Hepatocyte (in vitro differentiated cells): ENCODE data around the gene LDHAL6A. TPM values are rescaled to one million over a fixed set of nuclear protein-coding genes. Genes with fewer than 3 reads are reported as not detected.

Experiments used
- DNase-seq: peaks from one replicate; pipeline ENCODE4 v3.0.0-alpha.2; 2016; ENCODE audit warnings: low spot score
- H2AFZ ChIP-seq: fragments of 200-600 bp; sonication (generic); 2 replicates; pipeline ENCODE4 v1.6.0; 2016; ENCODE audit warnings: antibody characterized with exemption, mild to moderate bottlenecking
- H3K27ac ChIP-seq: fragments of 200-600 bp; sonication (generic); 2 replicates; pipeline ENCODE4 v1.5.1; 2016; ENCODE audit warnings: mild to moderate bottlenecking
- H3K27me3 ChIP-seq: fragments of 200-600 bp; sonication (generic); 2 replicates; pipeline ENCODE4 v1.6.1; 2016
- H3K36me3 ChIP-seq: fragments of 200-600 bp; sonication (generic); replicated peaks from 2 replicates; pipeline ENCODE4 v1.5.1; 2016; ENCODE audit warnings: low read depth; ENCODE audit not compliant: insufficient read depth
- H3K4me1 ChIP-seq: fragments of 200-600 bp; sonication (generic); 2 replicates; pipeline ENCODE4 v1.5.1; 2016; ENCODE audit warnings: mild to moderate bottlenecking, moderate library complexity; ENCODE audit not compliant: insufficient read depth
- H3K4me2 ChIP-seq: fragments of 200-600 bp; sonication (generic); 2 replicates; pipeline ENCODE4 v1.6.0; 2016
- H3K4me3 ChIP-seq: fragments of 200-600 bp; sonication (generic); 2 replicates; pipeline ENCODE4 v1.5.1; 2016; ENCODE audit warnings: mild to moderate bottlenecking
- H3K79me2 ChIP-seq: fragments of 200-600 bp; sonication (generic); 2 replicates; pipeline ENCODE4 v1.6.0; 2017; ENCODE audit warnings: mild to moderate bottlenecking
- H3K9me2 ChIP-seq: fragments of 200-600 bp; sonication (generic); replicated peaks from 2 replicates; pipeline ENCODE4 v1.6.0; 2017; ENCODE audit warnings: mild to moderate bottlenecking; ENCODE audit not compliant: insufficient read depth
- H3K9me3 ChIP-seq: fragments of 200-600 bp; sonication (generic); 2 replicates; pipeline ENCODE4 v1.5.1; 2016; ENCODE audit warnings: low read depth, mild to moderate bottlenecking
- H4K20me1 ChIP-seq: fragments of 200-600 bp; sonication (generic); 2 replicates; pipeline ENCODE4 v1.6.0; 2016; ENCODE audit warnings: mild to moderate bottlenecking; ENCODE audit not compliant: insufficient read depth, poor library complexity, severe bottlenecking
- CTCF ChIP-seq: fragments of 200-600 bp; sonication (generic); IDR thresholded peaks from 2 replicates; pipeline ENCODE4 v1.5.1; 2016; ENCODE audit warnings: antibody characterized with exemption, mild to moderate bottlenecking; ENCODE audit not compliant: poor library complexity
- EZH2 ChIP-seq: fragments of 200-600 bp; sonication (generic); IDR thresholded peaks from 2 replicates; pipeline ENCODE4 v1.6.1; 2016; ENCODE audit warnings: antibody characterized with exemption, mild to moderate bottlenecking, borderline replicate concordance
- EZH2phosphoT487 ChIP-seq: fragments of 200-600 bp; sonication (generic); IDR thresholded peaks from one replicate; pipeline ENCODE4 v1.6.1; 2018; ENCODE audit warnings: antibody characterized with exemption, mild to moderate bottlenecking, low read depth, moderate library complexity; ENCODE audit not compliant: unreplicated experiment, severe bottlenecking
- WGBS: methylation state at CpG from one replicate; pipeline ENCODE4 v1.1.6; 2016; ENCODE audit warnings: low lambda C conversion rate; ENCODE audit errors: missing lambda C conversion rate; 5-methylcytosine and 5-hydroxymethylcytosine counted together
- polyA plus RNA-seq: library from polyadenylated mRNA; unstranded; fragments of >200 nt; fragmentation: Nextera tagmentation; extraction: Ambion mirVana; gene quantifications from 2 replicates; pipeline ENCODE4 v1.2.1, GENCODE V29; 2016
- total RNA-seq: library from RNA; depleted of rRNA; stranded (reverse); fragments of >200 nt; gene quantifications from 2 replicates; pipeline ENCODE4 v1.2.3, GENCODE V29; 2014

Gene LDHAL6A
- total and polyA plus RNA-seq, 2 experiments from 2014 or later: 0.06 TPM; not detected in 1

GRCh38 chr11:18495271-18495670 is 39.6 kb downstream of the LDHAL6A start:
- no peak overlapping the region for H3K4me3 ChIP-seq
- no peaks in the 10 kb centered on the region for H3K9me3 ChIP-seq
- DNase-seq: no peak
- no peak overlapping the region for H3K27ac ChIP-seq
- TF ChIP-seq EZH2phosphoT487: no peak
- TF ChIP-seq EZH2: no peak
- no peak for TF ChIP-seq CTCF
- no peaks in the 10 kb centered on the region for H4K20me1 ChIP-seq
- no peaks in the 10 kb centered on the region for H3K9me2 ChIP-seq
- H3K4me2 ChIP-seq: no peak overlapping the region
- no peaks in the 10 kb centered on the region for H3K36me3 ChIP-seq
- no peak overlapping the region for H2AFZ ChIP-seq
- H3K4me1 ChIP-seq: peaks cover 16% of the 10 kb centered on the region
- no peaks in the 10 kb centered on the region for H3K79me2 ChIP-seq
- no peaks in the 10 kb centered on the region for H3K27me3 ChIP-seq

GRCh38 chr11:18495703-18496102 is 40.0 kb downstream of the LDHAL6A start:
- DNase-seq: no peak
- H3K36me3 ChIP-seq: no peaks in the 10 kb centered on the region
- no peaks in the 10 kb centered on the region for H3K27me3 ChIP-seq
- H3K79me2 ChIP-seq: no peaks in the 10 kb centered on the region
- no peak overlapping the region for H3K27ac ChIP-seq
- H3K4me1 ChIP-seq: peaks cover 12% of the 10 kb centered on the region
- no peaks in the 10 kb centered on the region for H3K9me3 ChIP-seq
- H4K20me1 ChIP-seq: no peaks in the 10 kb centered on the region
- TF ChIP-seq CTCF: no peak
- TF ChIP-seq EZH2: no peak
- WGBS: 88% methylated on average over 4 of the region's 4 CpGs
- H3K4me3 ChIP-seq: no peak overlapping the region
- no peak overlapping the region for H3K4me2 ChIP-seq
- no peak overlapping the region for H2AFZ ChIP-seq
- H3K9me2 ChIP-seq: no peaks in the 10 kb centered on the region

- peaks cover 11% of the 10 kb centered on the region for H3K36me3 ChIP-seq
- H2AFZ ChIP-seq: no peak overlapping the region
- H3K27me3 ChIP-seq: no peaks in the 10 kb centered on the region
- TF ChIP-seq CTCF: no peak
- no peak for TF ChIP-seq EZH2
- no peak for TF ChIP-seq EZH2phosphoT487
- WGBS: 93% methylated on average over 1 of the region's 1 CpG
- H4K20me1 ChIP-seq: no peaks in the 10 kb centered on the region
- H3K4me2 ChIP-seq: no peak overlapping the region
- H3K27ac ChIP-seq: no peak overlapping the region
- no peak overlapping the region for H3K4me3 ChIP-seq
- no peaks in the 10 kb centered on the region for H3K4me1 ChIP-seq
- DNase-seq: no peak
- H3K9me2 ChIP-seq: no peaks in the 10 kb centered on the region
- H3K9me3 ChIP-seq: no peaks in the 10 kb centered on the region
- no peaks in the 10 kb centered on the region for H3K79me2 ChIP-seq
These were observed 42.4 kb downstream of the LDHAL6A start for GRCh38 chr11:18498039-18498438.

- Histone ChIP-seq H3K36me3 (peaks cover 11% of the 10 kb centered on the region), H3K9me3 (no peaks in the 10 kb centered on the region), H3K79me2 (no peaks in the 10 kb centered on the region), H3K4me1 (no peaks in the 10 kb centered on the region), H3K4me2 (no peak overlapping the region), H3K4me3 (no peak overlapping the region), H4K20me1 (no peaks in the 10 kb centered on the region), H3K27me3 (no peaks in the 10 kb centered on the region), H3K27ac (no peak overlapping the region), H2AFZ (no peak overlapping the region), H3K9me2 (no peaks in the 10 kb centered on the region)
- DNase-seq: no peak
- TF ChIP-seq EZH2 (no peak), CTCF (no peak), EZH2phosphoT487 (no peak)
- 100% methylated on average over 1 of the region's 1 CpG for WGBS
These were observed 46.0 kb downstream of the LDHAL6A start for GRCh38 chr11:18501629-18502028.
